Measurements from ENCODE around the gene MAL.

The MAL gene

GRCh38 chr2:95063086-95063958 is 37.8 kb downstream of the MAL start:
- DNase-seq (ENCODE audit: low read depth), result no peak
- no peak for TF ChIP-seq CTCF (IDR thresholded peaks at IDR 0.05; ENCODE audit: control insufficient read depth, insufficient read depth, low read depth, low read length, missing control alignments)
- no peak overlapping the region for H3K4me3 ChIP-seq (ENCODE audit: control insufficient read depth, low read depth, low read length)

DNA sequence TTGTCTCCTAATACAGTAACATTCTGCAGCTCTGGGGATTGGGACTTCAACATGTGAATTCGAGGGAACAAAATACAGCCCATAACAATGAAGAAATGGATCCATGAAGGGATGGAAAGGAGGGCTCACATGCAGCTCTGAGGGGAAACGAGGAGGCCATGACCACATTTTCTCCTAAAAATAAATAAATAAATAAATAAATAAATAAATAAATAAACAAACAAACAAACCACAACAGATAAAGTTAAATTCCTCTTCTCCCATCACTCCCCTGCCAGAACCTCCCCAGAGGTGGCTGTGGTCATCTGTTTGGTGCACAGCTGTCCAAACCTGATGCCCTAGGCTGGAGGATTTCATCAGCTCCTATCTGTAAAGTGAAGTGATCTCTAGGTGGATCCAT is 42.7 kb downstream of the MAL start:
- TF ChIP-seq CTCF (IDR thresholded peaks at IDR 0.05; ENCODE audit: control insufficient read depth, insufficient read depth, low read depth, low read length, missing control alignments), result no peak
- no peak overlapping the region for H3K4me3 ChIP-seq (ENCODE audit: control insufficient read depth, low read depth, low read length)
- no peak for DNase-seq (ENCODE audit: low read depth)

DNA sequence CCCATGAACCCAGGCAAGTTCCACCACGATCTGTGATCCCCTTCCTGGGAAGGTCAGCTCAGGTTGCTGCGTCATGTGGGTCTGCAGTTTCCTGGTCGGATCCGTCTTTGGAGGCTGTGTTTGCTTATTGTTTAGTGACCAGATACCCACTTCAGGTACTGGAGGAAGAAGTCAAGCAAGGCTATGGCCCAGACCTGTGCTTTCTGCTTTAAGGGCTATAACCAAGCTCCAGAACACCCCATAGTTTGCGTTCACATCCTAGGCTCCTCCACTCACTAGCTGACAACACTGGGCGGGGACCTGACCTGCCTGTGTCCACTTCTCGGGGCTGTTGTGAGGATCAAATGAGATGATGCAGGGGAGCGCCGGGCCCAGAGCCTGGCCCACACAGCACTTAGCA is 44.0 kb downstream of the MAL start:
- no peak overlapping the region for H3K4me3 ChIP-seq (ENCODE audit: control insufficient read depth, low read depth, low read length)
- DNase-seq (ENCODE audit: low read depth), result no peak
- TF ChIP-seq CTCF (IDR thresholded peaks at IDR 0.05; ENCODE audit: control insufficient read depth, insufficient read depth, low read depth, low read length, missing control alignments), result no peak

DNA sequence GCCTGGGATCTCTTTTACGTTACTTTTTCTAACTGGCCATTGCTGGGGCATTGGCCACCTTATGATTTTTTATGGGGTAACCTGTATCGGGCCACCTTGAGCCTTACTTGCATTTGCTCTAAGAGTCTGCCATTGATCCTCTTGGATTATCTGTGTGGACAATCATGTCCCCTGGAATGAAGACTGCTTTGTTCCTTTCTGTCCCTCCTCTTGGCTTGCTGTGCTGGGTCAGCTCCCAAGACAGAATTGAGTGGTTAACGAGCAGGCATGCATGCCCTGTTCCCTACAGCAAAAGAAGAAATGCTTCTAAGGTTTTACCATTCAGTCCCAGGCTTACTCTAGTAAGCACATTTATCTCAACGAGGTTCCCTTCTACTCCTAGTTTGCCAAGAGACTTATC is 46.3 kb downstream of the MAL start:
- H3K4me3 ChIP-seq (ENCODE audit: control insufficient read depth, low read depth, low read length), result no peak overlapping the region
- DNase-seq (ENCODE audit: low read depth), result no peak
- no peak for TF ChIP-seq CTCF (IDR thresholded peaks at IDR 0.05; ENCODE audit: control insufficient read depth, insufficient read depth, low read depth, low read length, missing control alignments)

DNA sequence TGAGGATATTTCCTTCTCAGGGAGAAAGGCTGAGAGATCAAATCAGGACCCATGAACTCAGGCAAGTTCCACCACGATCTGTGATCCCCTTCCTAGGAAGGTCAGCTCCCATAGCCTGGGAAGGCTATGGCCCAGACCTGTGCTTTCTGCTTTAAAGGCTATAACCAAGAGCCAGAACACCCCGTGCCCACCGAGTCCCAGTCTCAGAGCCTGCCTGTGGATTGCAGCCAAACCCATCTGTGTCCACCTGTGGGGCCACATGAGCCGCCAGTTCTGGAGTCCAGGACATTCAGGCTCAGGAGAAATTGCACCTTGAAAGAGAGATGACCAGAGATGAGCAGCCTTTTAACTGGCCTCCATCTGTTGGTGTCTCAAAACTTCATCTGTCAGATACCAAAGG is 46.9 kb downstream of the MAL start:
- H3K4me3 ChIP-seq (ENCODE audit: control insufficient read depth, low read depth, low read length), result no peak overlapping the region
- no peak for TF ChIP-seq CTCF (IDR thresholded peaks at IDR 0.05; ENCODE audit: control insufficient read depth, insufficient read depth, low read depth, low read length, missing control alignments)
- DNase-seq (ENCODE audit: low read depth), result no peak

DNA sequence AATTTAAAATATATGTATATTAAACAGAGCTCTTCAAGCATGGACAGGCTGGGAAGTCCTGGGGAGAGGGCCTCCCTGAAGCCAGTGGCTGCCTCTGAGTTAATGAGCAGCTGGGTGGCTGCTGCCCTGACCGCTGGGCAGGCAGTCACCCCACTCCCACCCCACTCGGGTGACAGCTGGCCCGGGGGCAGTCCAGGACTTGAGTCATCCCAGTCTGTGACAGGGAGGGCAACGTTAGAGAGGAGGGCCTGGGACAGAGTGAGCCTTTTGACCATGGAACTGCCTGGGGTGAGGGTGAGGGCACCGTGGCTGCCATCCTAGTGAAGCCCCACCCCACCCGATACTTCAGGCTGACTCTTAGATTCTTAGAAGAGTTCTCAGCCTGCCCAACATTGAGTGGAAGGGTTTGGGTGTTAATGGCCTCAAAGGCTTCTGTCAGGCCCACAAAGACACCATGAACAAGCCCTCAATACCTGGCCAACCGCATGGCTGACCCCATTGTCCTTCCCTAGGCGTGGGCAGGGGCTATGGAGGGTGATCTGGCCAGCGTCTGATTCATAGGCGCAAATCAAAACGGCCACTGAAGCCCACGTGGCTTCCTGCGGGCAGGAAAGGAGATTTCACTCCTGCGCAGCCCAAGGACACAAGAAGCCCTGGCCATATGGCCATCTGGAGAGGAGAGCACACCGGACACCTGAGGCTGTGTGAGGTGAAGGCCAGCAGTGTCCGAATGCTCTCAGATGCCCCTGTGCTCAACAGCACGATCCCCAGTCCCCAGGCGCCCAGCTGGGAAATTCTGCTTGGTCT is 48.6 kb downstream of the MAL start:
- no peak overlapping the region for H3K4me3 ChIP-seq (ENCODE audit: control insufficient read depth, low read depth, low read length)
- DNase-seq (ENCODE audit: low read depth), result no peak
- TF ChIP-seq CTCF (IDR thresholded peaks at IDR 0.05; ENCODE audit: control insufficient read depth, insufficient read depth, low read depth, low read length, missing control alignments), result no peak
